Measurements from ENCODE around the gene MTMR3. TPM values are rescaled to one million over a fixed set of nuclear protein-coding genes. Genes with fewer than 3 reads are reported as not detected.
A peak's percentile ranks its signal among the peaks of the same experiment; 100 is the strongest.

Gene MTMR3
- total RNA-seq, 2 experiments from 2014 or later: 22.7 to 25.3 TPM

GRCh38 chr22:29998627-29999384, 115.8 kb downstream of the MTMR3 start:
- Mint-ChIP-seq H3K27ac (no peak overlapping the region), H3K9me3 (no peaks in the 10 kb centered on the region), H3K4me3 (no peak overlapping the region), H3K4me1 (ENCODE audit: low read depth) (peaks cover 18% of the 10 kb centered on the region), H3K27me3 (no peaks in the 10 kb centered on the region), H3K36me3 (peaks cover 9% of the 10 kb centered on the region)
- ChIA-PET POLR2A (no interaction called here), CTCF (interaction anchor here (0.6 kb wide), 2 partner anchors 17 to 199 kb away, joined by 3 to 4 read pairs; no protein-coding TSS in a partner anchor)
- DNase-seq: no peak
- intact Hi-C loops (cut with micrococcal nuclease): no loop called here

- ChIA-PET POLR2A (interaction anchor here (0.6 kb wide), 1 partner anchor 114 kb away, joined by 3 read pairs; no protein-coding TSS in a partner anchor), CTCF (interaction anchor here (1.1 kb wide), 1 partner anchor 16 kb away, joined by 3 read pairs; no protein-coding TSS in a partner anchor)
- Mint-ChIP-seq H3K27me3 (no peaks in the 10 kb centered on the region), H3K27ac (peak overlapping the region; percentile 25), H3K4me1 (ENCODE audit: low read depth) (peaks cover 5% of the 10 kb centered on the region), H3K4me3 (no peak overlapping the region), H3K9me3 (no peaks in the 10 kb centered on the region), H3K36me3 (peaks cover 10% of the 10 kb centered on the region)
- peak; percentile 53 for DNase-seq
- intact Hi-C loops (cut with micrococcal nuclease): no loop called here
Measured at GRCh38 chr22:30000566-30000965, 117.6 kb downstream of the MTMR3 start.

GRCh38 chr22:30001459-30001858, 118.5 kb downstream of the MTMR3 start:
- Mint-ChIP-seq H3K27ac (no peak overlapping the region), H3K36me3 (peaks cover 10% of the 10 kb centered on the region)
- intact Hi-C loops (cut with micrococcal nuclease): no loop called here

GRCh38 chr22:30002861-30003486, 120.0 kb downstream of the MTMR3 start:
- CTCF ChIA-PET: interaction anchor here (0.6 to 3.6 kb wide), 7 partner anchors 8 to 1511 kb away, joined by 3 to 25 read pairs (median 5); no protein-coding TSS in a partner anchor
- POLR2A ChIA-PET: no interaction called here
- H3K9me3 Mint-ChIP-seq: no peaks in the 10 kb centered on the region
- H3K27me3 Mint-ChIP-seq: no peaks in the 10 kb centered on the region
- H3K4me1 Mint-ChIP-seq (ENCODE audit: low read depth): peaks cover 5% of the 10 kb centered on the region
- no peak overlapping the region for H3K4me3 Mint-ChIP-seq
- H3K36me3 Mint-ChIP-seq: peaks cover 10% of the 10 kb centered on the region
- H3K27ac Mint-ChIP-seq: no peak overlapping the region
- intact Hi-C loops (cut with micrococcal nuclease): no loop called here
- no peak for DNase-seq

More at GRCh38 chr22:30001459-30001858, 118.5 kb downstream of the MTMR3 start:
- no peaks in the 10 kb centered on the region for H3K27me3 Mint-ChIP-seq
- H3K4me3 Mint-ChIP-seq: no peak overlapping the region
- CTCF ChIA-PET: interaction anchor here (1.1 to 1.2 kb wide), 2 partner anchors 9 to 17 kb away, joined by 3 read pairs; no protein-coding TSS in a partner anchor
- DNase-seq: no peak
- no peaks in the 10 kb centered on the region for H3K9me3 Mint-ChIP-seq
- POLR2A ChIA-PET: no interaction called here
- peaks cover 5% of the 10 kb centered on the region for H3K4me1 Mint-ChIP-seq (ENCODE audit: low read depth)

- no peak overlapping the region for H3K27ac Mint-ChIP-seq
- no peak overlapping the region for H3K4me3 Mint-ChIP-seq
- DNase-seq: no peak
- H3K9me3 Mint-ChIP-seq: no peaks in the 10 kb centered on the region
- no peaks in the 10 kb centered on the region for H3K27me3 Mint-ChIP-seq
- H3K4me1 Mint-ChIP-seq (ENCODE audit: low read depth): peaks cover 8% of the 10 kb centered on the region
- POLR2A ChIA-PET: no interaction called here
- CTCF ChIA-PET: interaction anchor here (0.6 to 3.6 kb wide), 23 partner anchors 8 to 415 kb away, joined by 3 to 39 read pairs (median 4); partner anchors contain the start of genes ASCC2 and MTMR3
- intact Hi-C loops (cut with micrococcal nuclease): loop anchor here (2.0 kb wide), 2 partner anchors 165 to 237 kb away; partner anchors contain the start of genes ASCC2, UQCR10 and ZMAT5
- H3K36me3 Mint-ChIP-seq: peaks cover 11% of the 10 kb centered on the region
Measured at GRCh38 chr22:30004101-30004500, 121.1 kb downstream of the MTMR3 start.

- POLR2A ChIA-PET: no interaction called here
- intact Hi-C loops (cut with micrococcal nuclease): loop anchor here (1.0 to 5.0 kb wide), 4 partner anchors 85 to 238 kb away; partner anchors contain the start of genes ASCC2, UQCR10 and ZMAT5
- H3K4me3 Mint-ChIP-seq: no peak overlapping the region
- DNase-seq: no peak
- no peak overlapping the region for H3K27ac Mint-ChIP-seq
- peaks cover 10% of the 10 kb centered on the region for H3K36me3 Mint-ChIP-seq
- no peaks in the 10 kb centered on the region for H3K9me3 Mint-ChIP-seq
- H3K4me1 Mint-ChIP-seq (ENCODE audit: low read depth): peaks cover 8% of the 10 kb centered on the region
- H3K27me3 Mint-ChIP-seq: no peaks in the 10 kb centered on the region
- CTCF ChIA-PET: interaction anchor here (0.6 to 3.6 kb wide), 52 partner anchors 8 to 450 kb away, joined by 3 to 39 read pairs (median 5); partner anchors contain the start of genes ASCC2 and MTMR3
Measured at GRCh38 chr22:30004694-30005093, 121.7 kb downstream of the MTMR3 start.

- no peaks in the 10 kb centered on the region for H3K27me3 Mint-ChIP-seq
- intact Hi-C loops (cut with micrococcal nuclease): loop anchor here (1.0 to 5.0 kb wide), 4 partner anchors 84 to 239 kb away; partner anchors contain the start of genes ASCC2, UQCR10 and ZMAT5
- ChIA-PET CTCF (interaction anchor here (0.6 to 3.6 kb wide), 58 partner anchors 9 to 451 kb away, joined by 3 to 39 read pairs (median 4); partner anchors contain the start of genes ASCC2 and MTMR3), POLR2A (no interaction called here)
- peaks cover 10% of the 10 kb centered on the region for H3K36me3 Mint-ChIP-seq
- no peaks in the 10 kb centered on the region for H3K9me3 Mint-ChIP-seq
- no peak overlapping the region for H3K4me3 Mint-ChIP-seq
- DNase-seq: peak; percentile 78
- peaks cover 7% of the 10 kb centered on the region for H3K4me1 Mint-ChIP-seq (ENCODE audit: low read depth)
- H3K27ac Mint-ChIP-seq: no peak overlapping the region
Measured at GRCh38 chr22:30005213-30005857, 122.4 kb downstream of the MTMR3 start.

- H3K9me3 Mint-ChIP-seq: no peaks in the 10 kb centered on the region
Measured at GRCh38 chr22:30007361-30007760, 124.4 kb downstream of the MTMR3 start.

GRCh38 chr22:30008401-30008800, 125.4 kb downstream of the MTMR3 start:
- Mint-ChIP-seq H3K9me3 (no peaks in the 10 kb centered on the region), H3K27me3 (no peaks in the 10 kb centered on the region), H3K27ac (no peak overlapping the region), H3K36me3 (peaks cover 11% of the 10 kb centered on the region), H3K4me3 (no peak overlapping the region), H3K4me1 (ENCODE audit: low read depth) (peaks cover 2% of the 10 kb centered on the region)
- ChIA-PET POLR2A (no interaction called here), CTCF (interaction anchor here (0.8 to 1.9 kb wide), 4 partner anchors 13 to 318 kb away, joined by 3 to 4 read pairs (median 3); no protein-coding TSS in a partner anchor)
- intact Hi-C loops (cut with micrococcal nuclease): loop anchor here (5.0 kb wide), 1 partner anchor 186 kb away; no protein-coding TSS in a partner anchor
- DNase-seq: no peak

More at GRCh38 chr22:30007361-30007760, 124.4 kb downstream of the MTMR3 start:
- peaks cover 2% of the 10 kb centered on the region for H3K4me1 Mint-ChIP-seq (ENCODE audit: low read depth)
- POLR2A ChIA-PET: no interaction called here
- CTCF ChIA-PET: interaction anchor here (0.6 to 1.9 kb wide), 3 partner anchors 12 to 326 kb away, joined by 3 to 5 read pairs (median 4); no protein-coding TSS in a partner anchor
- no peaks in the 10 kb centered on the region for H3K27me3 Mint-ChIP-seq
- peaks cover 5% of the 10 kb centered on the region for H3K36me3 Mint-ChIP-seq
- no peak overlapping the region for H3K4me3 Mint-ChIP-seq
- intact Hi-C loops (cut with micrococcal nuclease): loop anchor here (5.0 kb wide), 1 partner anchor 185 kb away; no protein-coding TSS in a partner anchor
- no peak for DNase-seq
- H3K27ac Mint-ChIP-seq: no peak overlapping the region

GRCh38 chr22:30009478-30009877, 126.5 kb downstream of the MTMR3 start:
- Mint-ChIP-seq H3K4me1 (ENCODE audit: low read depth) (peaks cover 2% of the 10 kb centered on the region), H3K9me3 (no peaks in the 10 kb centered on the region), H3K4me3 (no peak overlapping the region), H3K36me3 (peaks cover 16% of the 10 kb centered on the region), H3K27me3 (no peaks in the 10 kb centered on the region), H3K27ac (no peak overlapping the region)
- CTCF ChIA-PET: no interaction called here
- intact Hi-C loops (cut with micrococcal nuclease): loop anchor here (5.0 kb wide), 1 partner anchor 187 kb away; no protein-coding TSS in a partner anchor
- DNase-seq: no peak
- POLR2A ChIA-PET: no interaction called here

- Mint-ChIP-seq H3K9me3 (no peaks in the 10 kb centered on the region), H3K36me3 (peaks cover 20% of the 10 kb centered on the region), H3K27ac (no peak overlapping the region), H3K27me3 (no peaks in the 10 kb centered on the region), H3K4me1 (ENCODE audit: low read depth) (peaks cover 2% of the 10 kb centered on the region), H3K4me3 (no peak overlapping the region)
- CTCF ChIA-PET: interaction anchor here (1.4 kb wide), 1 partner anchor 9 kb away, joined by 3 read pairs; no protein-coding TSS in a partner anchor
- intact Hi-C loops (cut with micrococcal nuclease): no loop called here
- DNase-seq: no peak
- POLR2A ChIA-PET: no interaction called here
Measured at GRCh38 chr22:30010789-30011405, 127.9 kb downstream of the MTMR3 start.

Data from activated CD4-positive, alpha-beta memory T cell treated with anti-CD3 and anti-CD28 coated beads for 36 hours (primary cell).